Keratinocyte (primary cell): ENCODE results near the gene PPT2. TPM values are rescaled to one million over a fixed set of nuclear protein-coding genes. Genes with fewer than 3 reads are reported as not detected.

ENCODE experiments used
- DNase-seq: peaks from one replicate; pipeline ENCODE4 v3.0.0-alpha.2; 2011; ENCODE audit warnings: low read depth, missing footprints, low spot score
- FAIRE-seq: peaks from 2 replicates; lab custom pipeline; 2011; peaks lifted over from hg19 to GRCh38; lab: Jason Lieb, UNC
- H2AFZ ChIP-seq: 2 replicates; pipeline ENCODE4 v1.6.0; 2012; ENCODE audit warnings: low read length, control low read depth, inconsistent platforms; ENCODE audit not compliant: control insufficient read depth
- H3K27ac ChIP-seq: 2 replicates; pipeline ENCODE4 v1.5.1; 2011; ENCODE audit warnings: low read length; ENCODE audit not compliant: control insufficient read depth, insufficient read depth
- H3K27me3 ChIP-seq: 3 replicates; pipeline ENCODE4 v1.6.0; 2011; ENCODE audit warnings: low read length; ENCODE audit not compliant: control insufficient read depth, insufficient read depth; ENCODE audit errors: extremely low read depth
- H3K36me3 ChIP-seq, 2 experiments: 2 replicates in 1 of 2; 3 replicates in 1 of 2; pipeline ENCODE4 v1.5.1; 2011; ENCODE audit warnings: low read length in 2 of 2, mild to moderate bottlenecking in 1 of 2; ENCODE audit not compliant: control insufficient read depth in 2 of 2, insufficient read depth in 2 of 2; ENCODE audit errors: extremely low read depth in 1 of 2
- H3K4me1 ChIP-seq: 3 replicates; pipeline ENCODE4 v1.5.1; 2011; ENCODE audit warnings: low read length; ENCODE audit not compliant: control insufficient read depth, insufficient read depth; ENCODE audit errors: extremely low read depth
- H3K4me2 ChIP-seq: 3 replicates; pipeline ENCODE4 v1.6.0; 2011; ENCODE audit warnings: low read depth, low read length; ENCODE audit not compliant: control insufficient read depth, insufficient read depth; ENCODE audit errors: extremely low read depth
- H3K4me3 ChIP-seq, 3 experiments: fragments of 200-600 bp in 1 of 3; sonication (generic) in 1 of 3; 2 replicates in 2 of 3; 3 replicates in 1 of 3; pipeline ENCODE4 v1.5.1; 2011 to 2016; ENCODE audit warnings: low read length in 3 of 3, mild to moderate bottlenecking in 3 of 3, control low read depth in 2 of 3, inconsistent platforms in 1 of 3, low read depth in 1 of 3, mixed read lengths in 1 of 3, mixed run types in 1 of 3, moderate library complexity in 1 of 3; ENCODE audit not compliant: control insufficient read depth in 2 of 3, insufficient read depth in 2 of 3; ENCODE audit errors: extremely low read depth in 1 of 3
- H3K79me2 ChIP-seq: 2 replicates; pipeline ENCODE4 v1.6.0; 2012; ENCODE audit warnings: low read length; ENCODE audit not compliant: control insufficient read depth, insufficient read depth
- H3K9ac ChIP-seq: 3 replicates; pipeline ENCODE4 v1.6.0; 2011; ENCODE audit warnings: low read length; ENCODE audit not compliant: control insufficient read depth, insufficient read depth; ENCODE audit errors: extremely low read depth
- H3K9me1 ChIP-seq: 3 replicates; pipeline ENCODE4 v1.6.0; 2011; ENCODE audit warnings: low read length; ENCODE audit not compliant: control insufficient read depth, insufficient read depth; ENCODE audit errors: extremely low read depth
- H3K9me3 ChIP-seq: 2 replicates; pipeline ENCODE4 v1.5.1; 2012; ENCODE audit warnings: low read depth, low read length; ENCODE audit not compliant: control insufficient read depth
- H4K20me1 ChIP-seq: 3 replicates; pipeline ENCODE4 v1.6.0; 2011; ENCODE audit warnings: low read length; ENCODE audit not compliant: control insufficient read depth, insufficient read depth; ENCODE audit errors: extremely low read depth
- EZH2 ChIP-seq: IDR thresholded peaks from one replicate; pipeline ENCODE4 v1.6.1; 2012; ENCODE audit warnings: inconsistent platforms, mild to moderate bottlenecking, low read length, moderate library complexity
- dilution Hi-C: fragments of 300-500 bp; cut with MboI; formaldehyde crosslinking; loops from one replicate; pipeline ENCODE4 v1.7.0; 2020; ENCODE audit warnings: low sequenced_read_pairs; ENCODE audit not compliant: extremely low pct_ligation_motif_present
- polyA plus RNA-seq, 5 experiments: library from polyadenylated mRNA; depleted of rRNA in 3 of 5; stranded (reverse) in 3 of 5; stranded (forward) in 1 of 5; unstranded in 1 of 5; fragments of >200 nt; gene quantifications; 1 replicate in 1 of 5; 2 replicates in 3 of 5; 3 replicates in 1 of 5; pipeline versions ENCODE4 v1.2.1 to v1.2.3, GENCODE V29; 2011 to 2012; ENCODE audit warnings: missing spikeins in 2 of 5, low read depth in 1 of 5, low replicate concordance in 1 of 5
- TF ChIP-seq, protein P1 (sequence below), 3 experiments: IDR thresholded peaks in 1 of 3; conservative IDR thresholded peaks in 1 of 3; optimal IDR thresholded peaks in 1 of 3; 2 replicates in 2 of 3; 3 replicates in 1 of 3; pipeline versions ENCODE3 to v1.5.1; 2011; ENCODE audit warnings: low read length in 3 of 3, mild to moderate bottlenecking in 3 of 3, moderate library complexity in 2 of 3, control low read depth in 1 of 3, inconsistent platforms in 1 of 3; ENCODE audit not compliant: insufficient read depth in 2 of 3; ENCODE audit errors: extremely low read depth in 1 of 3

PPT2 gene
- polyA plus RNA-seq, 1 donor (not counting 4 experiments of a cell fraction or from before 2014, with no cell fraction given): 15.0 TPM

DNA sequence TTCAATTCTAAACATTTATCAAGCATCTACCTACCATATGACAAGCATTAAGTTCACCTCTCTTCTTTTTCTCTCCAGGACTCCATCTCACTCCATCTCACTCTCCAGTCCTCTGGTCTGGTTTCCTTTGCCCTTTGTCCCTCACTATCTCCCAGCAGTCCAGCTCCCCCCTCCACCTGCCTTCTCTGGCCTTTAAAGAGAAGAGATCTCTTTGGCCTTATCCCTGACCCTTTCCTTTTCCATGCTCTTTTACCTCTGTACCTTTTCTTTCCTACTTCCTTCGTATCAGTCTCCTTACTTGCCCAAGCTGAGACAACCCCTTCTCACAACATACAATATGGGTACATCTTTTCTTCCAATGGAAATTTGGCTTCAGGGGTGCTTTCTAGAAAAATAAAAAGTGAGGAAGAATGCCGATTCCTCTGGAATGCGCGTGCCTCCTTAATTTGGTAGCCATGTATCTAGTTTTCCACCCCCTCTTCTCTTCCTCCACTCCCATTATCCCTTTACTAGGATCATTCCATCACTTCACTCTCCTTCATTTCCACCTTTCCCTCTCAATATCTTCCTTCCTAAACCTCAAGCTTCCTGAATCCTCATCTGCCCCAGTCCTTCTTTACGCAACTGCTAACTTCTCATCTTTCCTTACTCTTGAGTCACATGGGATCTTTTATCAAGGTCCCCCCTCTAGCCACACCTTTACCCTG is 22.7 kb downstream of the PPT2 start:
- no peaks in the 10 kb centered on the region for H3K27me3 ChIP-seq
- H4K20me1 ChIP-seq: no peaks in the 10 kb centered on the region
- H3K4me2 ChIP-seq: peak overlapping the region; percentile 93
- peaks cover 3 to 10% of the 10 kb centered on the region in 2 experiments for H3K36me3 ChIP-seq
- H3K9ac ChIP-seq: peak overlapping the region; percentile 90
- DNase-seq: no peak
- H3K4me1 ChIP-seq: peaks cover 48% of the 10 kb centered on the region
- peak overlapping the region; percentile 97 for H3K27ac ChIP-seq
- dilution Hi-C loops: no loop called here
- H3K9me3 ChIP-seq: no peaks in the 10 kb centered on the region
- peak overlapping the region; percentile 72 for H2AFZ ChIP-seq
- H3K9me1 ChIP-seq: no peaks in the 10 kb centered on the region
- FAIRE-seq: no peak
- H3K4me3 ChIP-seq: peak overlapping the region; percentile 76 to 95 (median 87)
- TF ChIP-seq EZH2: no peak
- TF ChIP-seq, protein P1, sequence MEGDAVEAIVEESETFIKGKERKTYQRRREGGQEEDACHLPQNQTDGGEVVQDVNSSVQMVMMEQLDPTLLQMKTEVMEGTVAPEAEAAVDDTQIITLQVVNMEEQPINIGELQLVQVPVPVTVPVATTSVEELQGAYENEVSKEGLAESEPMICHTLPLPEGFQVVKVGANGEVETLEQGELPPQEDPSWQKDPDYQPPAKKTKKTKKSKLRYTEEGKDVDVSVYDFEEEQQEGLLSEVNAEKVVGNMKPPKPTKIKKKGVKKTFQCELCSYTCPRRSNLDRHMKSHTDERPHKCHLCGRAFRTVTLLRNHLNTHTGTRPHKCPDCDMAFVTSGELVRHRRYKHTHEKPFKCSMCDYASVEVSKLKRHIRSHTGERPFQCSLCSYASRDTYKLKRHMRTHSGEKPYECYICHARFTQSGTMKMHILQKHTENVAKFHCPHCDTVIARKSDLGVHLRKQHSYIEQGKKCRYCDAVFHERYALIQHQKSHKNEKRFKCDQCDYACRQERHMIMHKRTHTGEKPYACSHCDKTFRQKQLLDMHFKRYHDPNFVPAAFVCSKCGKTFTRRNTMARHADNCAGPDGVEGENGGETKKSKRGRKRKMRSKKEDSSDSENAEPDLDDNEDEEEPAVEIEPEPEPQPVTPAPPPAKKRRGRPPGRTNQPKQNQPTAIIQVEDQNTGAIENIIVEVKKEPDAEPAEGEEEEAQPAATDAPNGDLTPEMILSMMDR (optimal IDR thresholded peaks at IDR 0.05 in 1 of 3, IDR thresholded peaks at IDR 0.05 in 1 of 3, conservative IDR thresholded peaks at IDR 0.05 in 1 of 3; ENCODE audit: extremely low read depth in 1 of 3, insufficient read depth in 2 of 3, low read length in 3 of 3): no peak
- peaks cover 30% of the 10 kb centered on the region for H3K79me2 ChIP-seq

DNA sequence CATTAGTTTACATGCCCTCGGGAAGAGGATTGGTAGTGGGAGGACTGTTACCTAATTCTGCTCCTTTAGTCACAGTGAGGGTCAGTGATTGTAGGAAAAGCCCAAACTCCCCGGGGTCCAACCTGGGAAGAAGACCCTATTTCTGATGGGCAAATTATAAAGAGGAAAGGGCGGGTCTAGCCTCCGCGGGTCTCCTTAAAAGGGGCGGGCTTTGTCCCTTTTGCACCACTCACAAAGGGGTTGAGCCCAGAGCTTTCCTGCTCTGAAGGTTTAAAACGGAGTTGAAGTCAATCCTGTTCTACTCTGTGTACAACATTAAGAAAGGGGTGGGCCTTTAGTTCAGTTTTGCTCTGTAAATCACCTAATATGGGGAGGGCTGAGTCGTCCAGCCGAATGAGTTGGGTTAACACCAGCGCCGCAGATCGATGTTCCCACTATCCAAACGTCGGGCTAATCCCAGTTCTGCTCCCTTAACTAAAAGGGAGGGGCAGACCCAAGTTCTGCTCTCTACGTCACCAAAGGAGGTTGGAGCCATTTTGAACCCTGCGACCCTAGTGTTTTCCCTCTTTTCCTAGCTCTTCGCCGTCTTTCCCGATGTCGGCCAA is 23.3 kb downstream of the PPT2 start:
- Histone ChIP-seq H3K4me1 (peaks cover 47% of the 10 kb centered on the region), H3K4me2 (peak overlapping the region; percentile 93), H3K4me3 (peak overlapping the region; percentile 76 to 95 (median 87)), H3K9me3 (no peaks in the 10 kb centered on the region), H3K36me3 (peaks cover 3 to 10% of the 10 kb centered on the region in 2 experiments), H3K9ac (peak overlapping the region; percentile 90), H4K20me1 (no peaks in the 10 kb centered on the region), H3K9me1 (no peaks in the 10 kb centered on the region), H3K79me2 (peaks cover 30% of the 10 kb centered on the region), H3K27ac (peak overlapping the region; percentile 97), H2AFZ (peak overlapping the region; percentile 72), H3K27me3 (no peaks in the 10 kb centered on the region)
- no peak for FAIRE-seq
- dilution Hi-C loops: no loop called here
- DNase-seq: no peak
- no peak for TF ChIP-seq EZH2
- TF ChIP-seq, protein P1 (optimal IDR thresholded peaks at IDR 0.05 in 1 of 3, IDR thresholded peaks at IDR 0.05 in 1 of 3, conservative IDR thresholded peaks at IDR 0.05 in 1 of 3; ENCODE audit: extremely low read depth in 1 of 3, insufficient read depth in 2 of 3, low read length in 3 of 3): no peak
